ENCODE measurements around the gene CREB3L2. TPM values are rescaled to one million over a fixed set of nuclear protein-coding genes. Genes with fewer than 3 reads are reported as not detected.

CREB3L2 gene
- total RNA-seq, 2 donors from 2014 or later = 45.8 to 46.0 TPM

GRCh38 chr7:138000081-138000701, 1.7 kb downstream of the CREB3L2 start:
- Histone ChIP-seq H3K27ac (peak overlapping the region; percentile 36), H3K27me3 (no peaks in the 10 kb centered on the region), H3K36me3 (no peaks in the 10 kb centered on the region), H3K9ac (ENCODE audit: low read depth in 2 of 2, low read length in 2 of 2) (peak overlapping the region; percentile 65 to 97), H3K4me1 (peaks cover 3% of the 10 kb centered on the region), H3K9me3 (no peaks in the 10 kb centered on the region), H3K4me3 (peak overlapping the region; percentile 30)
- no peak for TF ChIP-seq CTCF (IDR thresholded peaks at IDR 0.05)
- peak; percentile 53 for DNase-seq
- intact Hi-C loops (cut with DNase I) = no loop called here

- peak overlapping the region; percentile 30 for H3K4me3 ChIP-seq
- peaks cover 3% of the 10 kb centered on the region for H3K4me1 ChIP-seq
- no peaks in the 10 kb centered on the region for H3K36me3 ChIP-seq
- no peak for TF ChIP-seq CTCF (IDR thresholded peaks at IDR 0.05)
- no peaks in the 10 kb centered on the region for H3K27me3 ChIP-seq
- DNase-seq = no peak
- peak overlapping the region; percentile 36 for H3K27ac ChIP-seq
- H3K9ac ChIP-seq (ENCODE audit: low read depth in 2 of 2, low read length in 2 of 2) = peak overlapping the region in 1 of 2 donors; percentile 65
- H3K9me3 ChIP-seq = no peaks in the 10 kb centered on the region
- intact Hi-C loops (cut with DNase I) = loop anchor here (5.0 kb wide), 1 partner anchor 47 kb away; no protein-coding TSS in a partner anchor
These were observed 2.3 kb downstream of the CREB3L2 start for GRCh38 chr7:137999496-138000080.

- no peaks in the 10 kb centered on the region for H3K9me3 ChIP-seq
- peak overlapping the region; percentile 29 for H3K27ac ChIP-seq
- H3K4me3 ChIP-seq = no peak overlapping the region
- H3K9ac ChIP-seq (ENCODE audit: low read depth in 2 of 2, low read length in 2 of 2) = no peak overlapping the region
- H3K36me3 ChIP-seq = no peaks in the 10 kb centered on the region
- TF ChIP-seq CTCF (IDR thresholded peaks at IDR 0.05) = no peak
- no peaks in the 10 kb centered on the region for H3K27me3 ChIP-seq
- intact Hi-C loops (cut with DNase I) = loop anchor here (5.0 kb wide), 1 partner anchor 46 kb away; no protein-coding TSS in a partner anchor
- H3K4me1 ChIP-seq = peaks cover 3% of the 10 kb centered on the region
- no peak for DNase-seq
These were observed 3.6 kb downstream of the CREB3L2 start for GRCh38 chr7:137998250-137998649.

GRCh38 chr7:137996871-137997270, 5.0 kb downstream of the CREB3L2 start:
- H3K27me3 ChIP-seq = no peaks in the 10 kb centered on the region
- no peak for TF ChIP-seq CTCF (IDR thresholded peaks at IDR 0.05)
- H3K4me1 ChIP-seq = peaks cover 3% of the 10 kb centered on the region
- H3K4me3 ChIP-seq = no peak overlapping the region
- intact Hi-C loops (cut with DNase I) = loop anchor here (5.0 kb wide), 1 partner anchor 45 kb away; no protein-coding TSS in a partner anchor
- no peak for DNase-seq
- H3K9me3 ChIP-seq = no peaks in the 10 kb centered on the region
- H3K27ac ChIP-seq = no peak overlapping the region
- no peak overlapping the region for H3K9ac ChIP-seq (ENCODE audit: low read depth in 2 of 2, low read length in 2 of 2)
- no peaks in the 10 kb centered on the region for H3K36me3 ChIP-seq

- peak overlapping the region; percentile 3 for H3K27ac ChIP-seq
- intact Hi-C loops (cut with DNase I) = loop anchor here (5.0 kb wide), 1 partner anchor 44 kb away; no protein-coding TSS in a partner anchor
- no peaks in the 10 kb centered on the region for H3K27me3 ChIP-seq
- no peaks in the 10 kb centered on the region for H3K36me3 ChIP-seq
- TF ChIP-seq CTCF (IDR thresholded peaks at IDR 0.05) = no peak
- peaks cover 3% of the 10 kb centered on the region for H3K4me1 ChIP-seq
- H3K9me3 ChIP-seq = no peaks in the 10 kb centered on the region
- no peak for DNase-seq
- no peak overlapping the region for H3K9ac ChIP-seq (ENCODE audit: low read depth in 2 of 2, low read length in 2 of 2)
- no peak overlapping the region for H3K4me3 ChIP-seq
These were observed 5.5 kb downstream of the CREB3L2 start for GRCh38 chr7:137996386-137996851.

Measured in colonic mucosa (tissue), 4 donors.